ENCODE data around the gene SNTG2.
"Not testable (repeated sequence)": the region's sequence is repeated elsewhere in the genome, so short reads cannot be mapped to it uniquely, and the experiment has no call there.

The SNTG2 gene

DNA sequence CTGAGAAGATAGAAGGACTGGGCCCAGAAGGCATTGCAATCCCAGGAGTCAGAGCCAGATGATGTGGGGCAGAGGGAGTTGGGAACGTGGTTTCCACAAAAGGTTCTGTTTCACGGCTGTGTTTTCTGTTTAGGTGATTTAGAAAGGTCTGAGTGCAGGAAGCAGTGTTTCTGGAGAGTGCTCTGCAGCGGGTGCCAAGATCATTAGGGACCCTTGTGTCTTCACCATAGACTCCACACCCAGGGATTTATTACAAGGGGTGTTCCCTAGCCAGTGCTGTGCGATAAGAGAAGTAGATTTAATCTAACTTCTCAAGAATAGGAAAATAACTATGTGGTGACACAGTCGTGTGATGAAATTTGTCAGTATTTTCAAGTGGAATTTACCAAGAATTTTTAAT, 241.5 kb downstream of the SNTG2 start:
- no peak for DNase-seq (ENCODE audit: low spot score)

DNA sequence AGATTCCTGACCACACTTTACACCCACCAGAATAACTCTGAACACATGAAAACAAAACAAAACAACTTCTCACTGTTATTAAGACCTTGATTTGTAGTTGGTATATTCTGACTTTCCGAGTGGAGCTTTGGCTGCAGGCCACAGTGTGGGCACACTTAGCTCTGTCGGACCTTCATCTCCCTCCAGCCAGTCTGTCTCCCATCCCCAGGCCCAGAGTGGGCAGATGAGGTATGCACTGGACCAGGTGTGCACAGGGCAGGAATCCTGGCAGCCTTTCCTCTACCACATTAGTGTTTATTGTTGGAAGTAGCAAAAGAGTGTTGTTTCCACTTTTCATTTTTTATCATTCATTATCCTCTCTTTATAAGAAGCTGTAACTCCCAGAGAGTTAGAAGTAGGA, 243.2 kb downstream of the SNTG2 start:
- no peak for DNase-seq (ENCODE audit: low spot score)

DNA sequence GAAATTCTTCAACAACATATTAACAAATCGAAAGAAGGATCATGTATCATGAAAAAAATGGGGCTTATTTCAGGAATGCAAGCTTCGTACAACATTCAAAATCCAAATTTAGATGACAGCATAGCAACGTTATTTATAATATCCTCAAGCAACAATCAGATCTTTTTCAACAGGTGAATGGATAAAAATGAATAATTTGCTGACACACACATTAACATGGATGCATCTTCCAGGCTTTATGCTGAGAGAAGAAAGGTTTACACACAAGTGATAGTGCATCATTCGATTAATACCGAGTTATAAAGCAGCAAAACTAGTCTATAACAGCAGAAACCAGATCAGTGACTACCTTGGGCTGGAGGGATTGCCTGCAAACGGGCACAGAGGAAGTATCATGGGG, 253.1 kb downstream of the SNTG2 start:
- no peak for DNase-seq (ENCODE audit: low spot score)

DNA sequence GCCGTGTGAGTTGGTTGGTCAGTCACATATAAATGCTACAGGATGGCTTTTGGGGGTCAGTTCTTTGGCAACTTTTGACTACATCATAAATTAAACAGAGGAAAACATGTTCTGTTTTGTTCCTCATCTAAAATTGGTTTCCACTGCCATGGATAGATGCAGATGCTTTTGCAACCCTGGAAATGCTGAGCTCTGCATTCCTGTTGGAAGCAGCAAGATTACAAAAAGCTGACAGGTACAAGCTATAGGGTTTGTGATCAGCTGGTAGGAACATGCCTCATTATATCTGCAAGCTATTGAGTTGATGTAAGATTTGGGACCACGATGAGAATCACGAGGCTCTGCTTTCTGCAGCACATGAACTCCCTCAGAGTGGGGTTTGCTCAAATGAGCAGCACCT, 255.2 kb downstream of the SNTG2 start:
- no peak for DNase-seq (ENCODE audit: low spot score)

DNA sequence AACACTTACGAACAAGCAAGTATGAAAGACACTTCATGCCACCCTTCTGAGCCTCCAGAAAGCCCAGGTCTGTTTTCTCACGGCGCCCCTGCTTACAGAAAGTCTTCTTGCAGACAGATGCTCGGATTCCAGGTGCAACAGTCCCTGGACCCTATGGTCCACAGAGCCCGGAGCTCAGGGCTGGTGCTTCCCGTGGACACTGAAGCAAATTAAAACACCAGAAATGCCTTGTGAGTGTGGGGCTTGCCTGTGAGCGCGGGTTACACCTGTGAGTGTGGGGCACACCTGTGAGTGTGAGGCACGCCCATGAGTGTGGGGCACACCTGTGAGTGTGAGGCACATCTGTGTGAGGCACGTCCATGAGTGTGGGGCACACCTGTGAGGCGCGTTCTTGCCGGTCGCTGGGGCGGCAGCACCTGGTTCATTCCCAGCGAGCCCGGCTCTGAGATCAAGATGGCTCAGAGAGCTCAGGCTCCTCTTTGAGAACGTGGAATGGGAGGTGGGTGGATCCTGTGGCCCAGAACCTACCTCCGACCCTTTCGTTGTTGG, 257.4 kb downstream of the SNTG2 start:
- no peak for DNase-seq (ENCODE audit: low spot score)

DNA sequence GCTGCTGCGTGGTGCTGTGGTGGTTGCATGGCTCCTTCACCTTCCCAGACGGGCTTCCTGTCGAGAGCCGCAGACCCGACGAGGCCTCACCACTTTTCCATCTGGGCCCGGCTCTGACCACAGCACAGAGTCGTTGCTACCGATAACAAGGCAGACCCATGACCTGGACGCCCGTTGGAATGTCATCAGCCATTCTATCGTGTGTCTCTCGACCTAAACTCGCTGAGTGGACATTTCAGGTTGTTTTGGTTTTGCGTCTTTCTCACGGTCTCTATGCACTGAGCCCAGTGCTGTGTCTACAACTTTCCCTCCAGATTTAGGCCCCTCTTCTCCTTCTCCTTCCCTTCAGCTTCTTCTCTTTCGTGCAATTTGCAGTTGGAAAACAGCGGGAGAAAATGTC, 257.9 kb downstream of the SNTG2 start:
- DNase-seq (ENCODE audit: low spot score), result no peak

DNA sequence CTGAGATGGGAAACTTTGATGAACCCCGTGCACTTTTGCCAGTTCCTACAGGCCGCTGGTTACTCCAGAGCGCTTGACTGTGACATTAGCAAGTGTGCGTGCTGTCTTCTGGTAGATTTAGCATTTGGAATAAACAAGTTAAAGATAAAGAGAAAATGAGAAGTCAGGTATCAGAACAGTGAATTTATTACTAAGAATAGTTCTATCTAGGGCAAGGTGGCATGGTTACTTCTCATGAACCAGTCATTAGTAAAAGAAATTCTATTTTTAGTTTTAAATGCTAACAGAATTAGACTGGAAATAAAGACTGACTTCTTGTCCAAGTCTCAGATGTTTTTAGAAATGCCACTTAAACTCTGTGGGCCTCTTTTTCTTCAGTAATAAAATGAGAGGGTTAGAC, 258.6 kb downstream of the SNTG2 start:
- DNase-seq (ENCODE audit: low spot score), result no peak

DNA sequence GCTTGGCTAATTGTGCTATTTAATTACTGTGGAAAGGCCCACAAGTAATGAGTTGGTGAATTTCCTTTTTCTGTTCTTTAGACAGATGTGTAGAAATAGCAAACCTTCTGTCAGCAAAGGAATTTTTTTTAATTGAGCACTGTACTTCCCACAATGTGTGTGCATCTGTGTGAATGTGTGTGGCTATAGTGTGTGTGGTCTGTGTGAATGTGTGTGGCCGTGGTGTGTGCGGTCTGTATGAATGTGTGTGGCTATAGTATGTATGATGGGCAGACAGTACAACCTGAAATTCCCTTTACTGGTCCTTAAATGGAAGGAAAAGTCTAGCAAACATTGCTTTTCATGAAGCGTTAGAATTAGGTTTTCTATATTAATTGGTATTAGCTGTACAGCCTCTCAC, 259.1 kb downstream of the SNTG2 start:
- no peak for DNase-seq (ENCODE audit: low spot score)

DNA sequence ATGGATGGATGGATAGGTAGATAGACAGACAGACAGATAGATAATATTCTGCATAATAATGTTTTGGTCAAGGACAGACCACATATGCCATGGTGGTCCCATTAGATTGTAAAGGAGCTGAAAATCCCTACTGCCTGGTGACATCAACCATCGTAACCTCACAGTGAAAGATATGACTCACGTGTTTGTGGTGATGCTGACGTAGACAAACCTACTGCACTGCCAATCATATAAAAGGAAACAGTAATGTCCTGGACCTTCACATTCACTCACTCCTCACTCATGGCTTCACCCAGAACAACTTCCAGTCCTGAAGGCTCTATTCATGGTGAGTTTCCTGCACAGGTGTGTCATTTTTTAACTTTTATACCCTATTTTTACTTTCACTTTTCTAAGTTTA, 259.7 kb downstream of the SNTG2 start:
- DNase-seq (ENCODE audit: low spot score), result no peak

DNA sequence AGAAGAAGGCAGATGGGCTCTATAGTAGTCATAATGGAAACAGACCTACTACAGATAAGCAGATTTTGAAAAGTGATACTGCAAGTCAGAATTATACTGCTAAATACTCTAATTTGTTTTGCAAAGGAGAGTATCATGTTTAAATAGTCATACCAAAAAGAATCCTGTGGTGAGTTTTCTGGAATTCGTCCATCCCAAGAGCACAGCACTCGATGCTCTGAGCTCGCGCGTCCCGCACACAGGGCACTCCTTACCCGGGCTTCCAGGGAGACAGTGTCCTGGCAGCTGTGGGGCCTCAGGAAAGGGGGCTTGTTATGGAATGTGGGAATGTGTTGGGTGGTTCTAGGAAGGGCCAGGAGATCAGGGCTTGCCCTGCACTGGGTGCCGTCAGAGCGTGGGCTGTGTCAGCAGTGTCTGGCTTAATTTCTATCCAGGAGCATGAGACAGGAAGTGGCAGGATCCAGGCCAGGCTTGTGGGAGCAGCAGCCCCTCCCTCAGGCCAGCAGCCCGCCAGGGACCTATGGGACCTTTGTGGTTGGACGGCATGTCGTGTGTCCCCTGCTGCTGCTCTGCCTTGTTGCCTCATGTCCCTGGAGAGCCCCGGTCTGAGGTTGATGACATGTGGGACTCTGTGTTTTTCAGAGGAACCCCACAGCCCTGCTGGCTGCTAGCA, 269.4 kb downstream of the SNTG2 start:
- no peak for DNase-seq (ENCODE audit: low spot score)

DNA sequence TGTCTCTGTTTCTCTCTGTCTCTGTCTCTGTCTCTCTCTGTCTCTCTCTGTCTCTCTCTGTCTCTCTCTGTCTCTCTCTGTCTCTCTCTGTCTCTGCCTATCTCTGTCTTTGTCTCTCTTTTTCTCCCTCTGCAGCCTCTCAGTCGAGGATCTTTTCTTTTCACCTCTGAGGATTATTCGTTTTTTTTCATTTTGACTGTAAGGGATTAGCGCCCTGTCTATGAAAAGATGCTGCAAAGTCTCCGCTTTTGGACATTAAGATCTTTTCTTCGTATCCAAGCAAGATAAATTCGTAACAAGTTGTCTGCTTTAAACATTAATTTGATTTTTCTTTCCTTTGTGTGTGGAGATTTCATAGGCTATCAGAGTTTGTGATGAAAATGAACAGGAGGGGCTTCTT, 271.4 kb downstream of the SNTG2 start:
- no peak for DNase-seq (ENCODE audit: low spot score)

DNA sequence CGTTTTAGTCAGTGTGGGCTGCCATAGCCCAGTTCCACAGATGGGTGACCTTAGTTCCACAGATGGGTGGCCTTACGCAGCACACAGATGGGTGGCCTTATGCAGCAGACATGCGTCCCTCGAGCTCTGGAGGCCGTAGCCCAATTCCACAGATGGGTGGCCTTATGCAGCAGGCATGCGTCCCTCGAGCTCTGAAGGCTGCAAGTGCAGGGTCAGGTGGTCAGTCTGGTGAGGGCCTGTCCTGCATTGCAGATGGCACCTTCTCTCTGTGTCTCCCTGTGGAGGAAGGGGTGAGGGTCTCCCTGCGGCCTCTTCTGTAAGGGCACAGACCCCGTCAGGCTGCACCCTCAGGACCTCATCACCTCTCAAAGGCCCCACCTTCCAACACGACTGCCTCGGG, 273.1 kb downstream of the SNTG2 start:
- no peak for DNase-seq (ENCODE audit: low spot score)

DNA sequence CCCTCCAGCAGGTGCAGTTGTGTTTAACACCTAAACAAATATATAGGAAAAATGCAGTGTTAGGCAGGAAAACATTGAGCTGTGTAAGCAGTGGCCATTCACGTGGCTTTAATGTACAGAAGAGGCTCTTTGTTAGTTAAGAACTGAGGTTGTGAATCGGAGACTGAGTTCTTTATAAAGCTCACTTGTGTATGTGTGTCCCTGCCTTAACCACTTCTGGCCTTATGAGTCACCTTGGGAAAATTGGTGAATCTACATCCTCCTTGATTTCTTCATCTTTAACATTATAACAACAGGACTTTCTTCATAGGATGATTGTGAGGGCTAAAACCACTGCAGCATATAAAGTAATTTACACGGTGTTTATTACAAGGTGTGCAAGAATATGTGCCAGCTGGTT, 274.3 kb downstream of the SNTG2 start:
- DNase-seq (ENCODE audit: low spot score), result no peak

DNA sequence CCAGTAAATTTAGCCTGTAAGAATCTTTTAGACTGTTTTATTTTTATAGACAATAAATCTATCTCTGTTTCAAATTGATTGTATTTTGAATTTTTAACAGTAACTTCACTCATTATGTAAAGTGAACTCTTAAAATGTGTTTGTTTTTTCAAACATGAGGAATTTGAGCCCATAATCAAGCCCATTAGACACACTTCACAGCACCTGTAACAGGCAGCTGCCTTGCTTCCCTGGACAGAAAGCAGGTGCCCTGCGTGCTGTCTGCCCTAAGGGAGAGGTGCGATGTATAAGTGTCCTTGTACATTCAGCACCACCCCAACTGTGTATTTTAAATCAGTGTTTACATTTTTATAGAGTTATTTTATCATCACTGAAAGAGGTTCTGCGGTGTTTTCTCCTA, 276.1 kb downstream of the SNTG2 start:
- DNase-seq (ENCODE audit: low spot score), result no peak

DNA sequence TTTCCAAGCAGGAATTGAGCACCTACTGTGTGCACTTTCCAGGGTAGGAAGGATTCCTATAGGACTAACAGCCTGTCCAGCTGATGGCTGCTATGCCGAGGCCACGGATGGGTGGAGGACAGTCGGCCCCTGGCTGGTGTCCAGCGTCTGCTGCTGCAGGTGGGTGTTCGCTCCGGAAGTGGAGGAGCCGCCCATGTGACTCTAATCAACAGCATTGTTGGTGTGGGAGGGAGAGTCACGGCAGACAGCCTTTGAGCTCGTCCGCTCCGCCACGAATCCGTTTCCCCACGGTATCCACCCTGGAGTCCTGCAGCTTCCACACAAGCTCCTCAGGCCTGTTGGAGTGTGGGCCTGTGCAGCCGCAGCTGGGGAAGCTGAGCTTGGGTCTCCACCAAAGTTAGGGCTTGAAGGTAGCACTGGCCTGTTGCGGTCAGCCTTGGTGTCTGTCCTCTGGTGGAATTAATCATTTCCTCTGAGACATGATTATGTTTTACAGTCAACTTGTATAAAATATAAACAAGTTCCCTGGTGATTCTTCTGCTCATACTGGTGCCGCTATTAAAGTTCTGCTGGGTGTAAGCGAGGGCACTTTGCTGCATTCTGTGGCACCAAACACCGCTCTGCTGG, 276.7 kb downstream of the SNTG2 start:
- DNase-seq (ENCODE audit: low spot score), result no peak

DNA sequence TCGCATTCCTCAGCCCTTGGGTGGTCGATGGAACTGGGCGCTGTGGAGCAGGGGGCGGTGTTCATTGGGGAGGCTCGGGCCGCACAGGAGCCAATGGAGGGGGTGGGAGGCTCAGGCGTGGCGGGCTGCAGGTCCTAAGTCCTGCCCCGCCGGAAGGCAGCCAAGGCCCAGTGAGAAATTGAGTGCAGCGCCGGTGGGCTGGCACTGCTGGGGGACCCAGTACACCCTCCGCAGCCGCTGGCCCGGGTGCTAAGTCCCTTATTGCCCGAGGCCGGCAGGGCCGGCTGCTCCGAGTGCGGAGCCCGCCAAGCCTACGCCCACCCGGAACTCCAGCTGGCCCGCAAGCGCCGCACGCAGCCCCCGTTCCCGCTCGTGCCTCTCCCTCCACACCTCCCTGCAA, 278.9 kb downstream of the SNTG2 start:
- not testable (repeated sequence) for DNase-seq (ENCODE audit: low spot score)

DNA sequence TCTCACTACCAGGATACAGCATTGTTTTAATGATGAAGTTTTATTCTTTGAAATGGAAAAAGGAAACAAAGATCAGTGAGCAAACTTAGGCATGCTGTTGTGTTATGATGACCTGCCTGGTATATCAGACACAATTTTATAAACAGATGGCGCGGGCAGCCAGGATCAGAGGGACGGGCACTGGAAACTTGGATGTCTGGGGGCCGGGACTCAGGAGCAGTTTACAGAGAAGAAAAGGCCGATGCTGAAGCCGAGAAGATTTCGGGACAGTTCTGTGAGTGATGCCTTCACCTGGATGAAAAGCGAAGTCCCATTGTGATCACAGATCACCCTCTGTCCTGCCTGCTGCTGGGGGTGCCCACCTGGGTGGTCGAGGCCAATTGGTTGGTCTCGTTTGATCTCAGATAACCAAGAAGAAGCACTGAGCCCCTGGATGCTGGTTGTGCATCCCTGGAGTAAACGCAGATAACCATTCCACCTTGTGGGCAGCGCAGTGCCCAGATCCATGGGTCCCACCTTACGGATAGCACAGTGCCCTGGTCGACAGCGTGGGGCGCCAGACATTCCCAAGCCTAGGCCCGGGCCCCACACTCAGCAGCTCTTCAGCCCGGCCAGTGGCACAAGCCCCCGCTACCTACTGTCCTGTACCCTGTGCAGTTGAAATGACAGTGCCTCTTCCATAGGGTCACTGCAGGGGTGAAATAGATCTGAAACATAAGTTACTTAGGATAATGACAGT, 279.7 kb downstream of the SNTG2 start:
- DNase-seq (ENCODE audit: low spot score), result no peak

DNA sequence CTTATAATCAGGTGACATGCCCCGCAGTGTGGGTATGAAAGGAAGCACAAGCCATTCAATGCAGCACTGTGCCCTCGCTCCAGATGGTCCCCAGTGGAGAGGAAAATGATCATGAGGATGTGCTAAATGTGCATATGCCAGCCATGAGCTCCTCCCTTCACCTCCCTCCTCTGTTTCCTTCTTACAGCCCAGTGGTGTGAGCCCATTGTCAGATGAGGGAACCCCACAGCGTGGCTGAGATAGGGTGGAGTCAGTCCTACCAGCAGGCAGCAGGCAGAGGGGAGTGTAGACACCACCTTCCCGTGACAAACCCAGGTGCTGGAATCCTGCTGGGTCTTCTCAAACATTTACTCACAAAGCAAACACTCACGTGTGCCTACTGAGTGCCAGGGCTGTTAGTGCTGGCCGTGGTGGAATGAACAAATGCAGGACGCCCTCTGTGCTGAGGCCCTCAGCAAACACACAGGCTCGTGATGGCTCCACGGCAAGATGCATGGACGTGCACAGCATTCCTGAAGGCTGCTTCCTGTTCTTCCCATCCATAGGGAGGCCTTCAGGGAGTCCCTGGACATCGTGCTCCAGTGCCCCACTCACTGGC, 280.9 kb downstream of the SNTG2 start:
- no peak for DNase-seq (ENCODE audit: low spot score)

DNA sequence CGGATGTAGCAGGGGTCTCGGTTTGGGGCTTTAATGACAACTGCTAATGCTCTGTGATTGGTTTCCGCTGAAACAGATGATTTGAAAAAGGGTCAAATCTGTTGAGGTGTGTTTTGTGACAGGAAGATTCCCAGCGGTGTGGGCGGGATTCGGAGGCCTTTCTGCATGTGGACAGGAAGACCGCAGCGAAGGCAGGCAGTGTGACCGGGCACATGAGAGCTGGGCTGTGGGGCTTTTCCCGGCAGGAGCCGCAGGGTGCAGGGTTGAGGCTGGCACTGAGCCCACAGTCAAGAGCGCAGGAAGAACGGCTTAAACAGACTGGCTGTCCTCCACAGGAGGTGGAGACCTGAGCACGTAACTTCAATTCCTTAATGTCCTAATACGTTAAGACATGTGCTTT, 282.6 kb downstream of the SNTG2 start:
- DNase-seq (ENCODE audit: low spot score), result no peak

DNA sequence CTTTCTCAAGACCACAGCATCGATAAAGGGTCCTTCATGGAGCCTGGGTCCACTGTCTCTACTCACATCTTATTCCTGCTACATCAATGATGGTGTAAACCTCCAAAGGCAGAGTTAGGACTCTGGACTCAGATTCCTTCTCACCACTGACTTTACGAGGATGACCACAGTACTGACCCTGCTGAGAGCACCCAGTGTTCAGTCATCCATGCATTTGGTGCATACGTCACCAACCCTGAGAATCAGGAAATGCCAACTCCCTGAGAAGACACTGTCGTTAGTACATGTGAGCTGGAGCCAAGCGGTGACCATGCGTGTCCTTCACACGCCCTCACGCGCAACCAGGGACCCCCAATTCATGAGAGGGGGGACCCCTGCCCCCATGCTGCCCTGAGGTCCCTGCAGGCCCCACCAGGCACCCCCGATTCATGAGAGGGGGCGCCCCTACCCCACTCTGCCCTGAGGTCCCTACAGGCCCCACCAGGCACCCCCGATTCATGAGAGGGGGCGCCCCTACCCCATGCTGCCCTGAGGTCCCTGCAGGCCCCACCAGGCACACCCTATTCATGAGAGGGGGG, 284.2 kb downstream of the SNTG2 start:
- no peak for DNase-seq (ENCODE audit: low spot score)

DNA sequence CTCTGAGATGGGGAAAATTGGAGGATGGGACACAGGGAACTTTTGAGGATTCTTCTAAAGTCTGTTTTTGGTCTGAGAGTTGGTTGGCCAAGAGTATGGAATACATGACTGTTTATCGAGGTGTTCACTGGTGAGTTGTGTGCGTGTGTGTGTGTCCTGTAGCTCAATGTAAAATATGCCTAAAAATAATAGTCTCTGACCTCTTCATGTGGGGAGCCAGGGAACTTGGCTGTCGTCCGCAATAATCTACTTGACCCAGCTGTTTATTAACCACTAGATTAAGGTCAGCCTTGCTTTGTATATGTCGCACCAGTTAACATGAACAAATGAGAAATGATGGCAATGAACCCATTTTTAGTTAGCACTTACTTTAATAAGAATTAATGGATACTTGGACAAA, 285.2 kb downstream of the SNTG2 start:
- no peak for DNase-seq (ENCODE audit: low spot score)

DNA sequence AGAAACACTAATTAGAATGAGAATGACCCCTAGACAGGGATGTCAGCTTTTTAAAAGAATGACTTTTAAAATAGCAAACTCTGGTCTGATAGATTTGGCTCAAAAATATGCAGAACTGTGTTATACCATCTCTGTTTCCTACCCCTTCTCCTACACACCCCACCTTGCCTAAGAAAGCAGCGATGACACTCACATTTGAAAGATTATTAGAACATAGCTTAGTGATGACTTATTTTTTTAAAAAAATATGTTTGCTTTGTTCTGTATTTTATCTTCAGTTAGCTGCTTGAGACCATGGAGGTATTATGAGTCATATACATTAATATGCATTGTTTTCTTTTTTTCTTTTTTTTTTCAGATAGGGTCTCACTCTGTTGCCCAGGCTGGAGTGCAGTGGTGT, 286.0 kb downstream of the SNTG2 start:
- DNase-seq (ENCODE audit: low spot score), result no peak

DNA sequence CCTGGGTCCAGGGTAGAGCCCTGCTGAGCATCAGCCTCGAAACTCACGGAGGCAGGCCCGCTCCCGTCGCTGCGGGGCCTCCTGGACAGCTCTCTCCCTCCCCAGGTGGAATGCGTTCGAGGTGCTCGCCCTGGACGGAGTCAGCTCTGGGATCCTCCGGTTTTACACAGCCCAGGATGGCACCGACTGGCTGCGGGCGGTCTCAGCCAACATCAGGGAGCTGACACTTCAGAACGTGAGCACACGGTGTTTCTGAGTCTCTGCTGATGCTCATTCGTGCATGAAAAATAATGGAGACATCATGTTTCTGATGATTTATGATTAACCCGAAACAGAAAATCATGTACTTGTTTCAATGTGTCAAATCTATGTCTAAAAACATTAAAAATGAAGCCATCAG, 287.1 kb downstream of the SNTG2 start:
- DNase-seq (ENCODE audit: low spot score), result no peak

Data from Ammon's horn (tissue), 1 donor.